GM23338 (cell line): Measurements from ENCODE around the gene BABAM1. TPM values are rescaled to one million over a fixed set of nuclear protein-coding genes. Genes with fewer than 3 reads are reported as not detected.

Experiments
- ATAC-seq: fragments of 200-7000 bp; cut with Tn5 transposase; 3 replicates; pipeline ENCODE4 v1.9.1; 2020
- DNase-seq: peaks from one replicate; pipeline ENCODE4 v3.0.0-alpha.2; 2015; ENCODE audit warnings: low spot score
- H2AFZ ChIP-seq: fragments of 200-600 bp; sonication (generic); 2 replicates; pipeline ENCODE4 v1.8.0; 2016; ENCODE audit warnings: antibody characterized with exemption, mild to moderate bottlenecking, moderate library complexity
- H3F3A ChIP-seq: fragments of 200-600 bp; sonication (generic); replicated peaks from 2 replicates; pipeline ENCODE4 v1.8.0; 2017; ENCODE audit warnings: antibody characterized with exemption, mixed run types, low read depth
- H3K27ac ChIP-seq: fragments of 200-600 bp; sonication (generic); 2 replicates; pipeline ENCODE4 v1.6.1; 2016; ENCODE audit warnings: low read depth
- H3K27me3 ChIP-seq: fragments of 200-600 bp; sonication (generic); 2 replicates; pipeline ENCODE4 v1.8.0; 2016; ENCODE audit warnings: mild to moderate bottlenecking, mixed run types, moderate library complexity; ENCODE audit not compliant: insufficient read depth
- H3K36me3 ChIP-seq: fragments of 200-600 bp; sonication (generic); 2 replicates; pipeline ENCODE4 v1.8.0; 2016; ENCODE audit warnings: mild to moderate bottlenecking; ENCODE audit not compliant: insufficient read depth
- H3K4me1 ChIP-seq: fragments of 200-600 bp; sonication (generic); 2 replicates; pipeline ENCODE4 v1.8.0; 2016; ENCODE audit warnings: mild to moderate bottlenecking, moderate library complexity; ENCODE audit not compliant: insufficient read depth
- H3K4me2 ChIP-seq: fragments of 200-600 bp; sonication (generic); 2 replicates; pipeline ENCODE4 v1.7.1; 2017; ENCODE audit warnings: mixed run types
- H3K4me3 ChIP-seq: fragments of 200-600 bp; sonication (generic); 2 replicates; pipeline ENCODE4 v1.6.1; 2016; ENCODE audit warnings: mixed run types
- H3K79me2 ChIP-seq: fragments of 200-600 bp; sonication (generic); replicated peaks from 2 replicates; pipeline ENCODE4 v1.8.0; 2017; ENCODE audit warnings: mild to moderate bottlenecking; ENCODE audit not compliant: insufficient read depth
- H3K9me2 ChIP-seq: fragments of 200-600 bp; sonication (generic); 2 replicates; pipeline ENCODE4 v1.8.0; 2017; ENCODE audit not compliant: insufficient read depth
- H4K20me1 ChIP-seq: fragments of 200-600 bp; sonication (generic); replicated peaks from 2 replicates; pipeline ENCODE4 v1.8.0; 2017; ENCODE audit warnings: mild to moderate bottlenecking; ENCODE audit not compliant: insufficient read depth
- H3K27ac Mint-ChIP-seq: 2 replicates; pipeline ENCODE4 v1.8.0; 2020; ENCODE audit warnings: inconsistent platforms, mild to moderate bottlenecking, moderate library complexity, mixed read lengths
- H3K27me3 Mint-ChIP-seq: 3 replicates; pipeline ENCODE4 v1.8.0; 2022; ENCODE audit warnings: low read depth, mild to moderate bottlenecking, moderate library complexity, mixed read lengths, inconsistent platforms; ENCODE audit not compliant: insufficient read depth, poor library complexity
- H3K36me3 Mint-ChIP-seq: 3 replicates; pipeline ENCODE4 v1.8.0; 2021; ENCODE audit warnings: low read depth, mild to moderate bottlenecking, inconsistent platforms, moderate library complexity, mixed read lengths
- H3K4me1 Mint-ChIP-seq: 3 replicates; pipeline ENCODE4 v1.8.0; 2020; ENCODE audit warnings: mild to moderate bottlenecking, inconsistent platforms, mixed read lengths
- H3K4me3 Mint-ChIP-seq: 3 replicates; pipeline ENCODE4 v1.8.0; 2021; ENCODE audit warnings: moderate library complexity, mild to moderate bottlenecking, inconsistent platforms, mixed read lengths
- H3K9me3 Mint-ChIP-seq: 3 replicates; pipeline ENCODE4 v1.8.0; 2020; ENCODE audit warnings: moderate library complexity, mild to moderate bottlenecking, inconsistent platforms, mixed read lengths
- CREB1 ChIP-seq: fragments of 250-450 bp; sonication (Bioruptor Pico); IDR thresholded peaks from 2 replicates; pipeline ENCODE4 v1.5.0; 2020; ENCODE audit warnings: low read depth, mild to moderate bottlenecking, moderate library complexity
- EZH2 ChIP-seq: fragments of 200-600 bp; sonication (generic); IDR thresholded peaks from one replicate; pipeline ENCODE4 v1.8.0; 2017; ENCODE audit warnings: antibody characterized with exemption, mild to moderate bottlenecking, low read depth; ENCODE audit not compliant: unreplicated experiment
- EZH2phosphoT487 ChIP-seq: fragments of 200-600 bp; sonication (generic); IDR thresholded peaks from one replicate; pipeline ENCODE4 v1.8.1; 2018; ENCODE audit warnings: antibody characterized with exemption; ENCODE audit not compliant: unreplicated experiment
- JUNB ChIP-seq: IDR thresholded peaks from one replicate; pipeline ENCODE4 v1.6.1; 2016; ENCODE audit warnings: antibody characterized with exemption; ENCODE audit not compliant: unreplicated experiment
- NANOG ChIP-seq: IDR thresholded peaks from 2 replicates; pipeline ENCODE4 v1.6.1; 2016; ENCODE audit warnings: antibody characterized with exemption, borderline replicate concordance
- POLR2AphosphoS5 ChIP-seq: IDR thresholded peaks from 2 replicates; pipeline ENCODE4 v1.6.1; 2016; ENCODE audit warnings: antibody characterized with exemption, low read depth
- STAT1 ChIP-seq: IDR thresholded peaks from one replicate; pipeline ENCODE4 v1.6.1; 2016; ENCODE audit warnings: antibody characterized with exemption; ENCODE audit not compliant: unreplicated experiment
- ZNF114 ChIP-seq: fragments of 250-450 bp; sonication (Bioruptor Pico); IDR thresholded peaks from 2 replicates; pipeline ENCODE4 v1.5.0; 2020; ENCODE audit warnings: mild to moderate bottlenecking, moderate library complexity
- ZNF331 ChIP-seq: fragments of 250-450 bp; sonication (Bioruptor Pico); IDR thresholded peaks from 2 replicates; pipeline ENCODE4 v1.5.0; 2020; ENCODE audit warnings: low read depth, mild to moderate bottlenecking, moderate library complexity
- polyA plus RNA-seq: library from polyadenylated mRNA; unstranded; fragments of >200 nt; fragmentation: Nextera tagmentation; extraction: Ambion mirVana; gene quantifications from 2 replicates; pipeline ENCODE4 v1.2.1, GENCODE V29; 2016
- total RNA-seq: library from RNA; depleted of rRNA; stranded (reverse); fragments of >200 nt; shearing (Covaris generic); gene quantifications from 2 replicates; pipeline ENCODE4 v1.2.3, GENCODE V29; 2014
- TF ChIP-seq, protein P1 (sequence below): fragments of 250-450 bp; sonication (Bioruptor Pico); IDR thresholded peaks from 2 replicates; pipeline ENCODE4 v1.5.0; 2020; ENCODE audit warnings: mild to moderate bottlenecking, moderate library complexity
- TF ChIP-seq, protein P2 (sequence below): IDR thresholded peaks from 2 replicates; pipeline ENCODE4 v1.6.1; 2016; ENCODE audit warnings: antibody characterized with exemption
- TF ChIP-seq, protein P3 (sequence below), 2 experiments: fragments of 200-600 bp in 1 of 2; sonication (generic) in 1 of 2; conservative IDR thresholded peaks; 2 replicates each; pipeline versions ENCODE4 v1.5.1 to v1.6.1; 2016 to 2017; ENCODE audit warnings: antibody characterized with exemption in 2 of 2, low read depth in 2 of 2, mild to moderate bottlenecking in 2 of 2, moderate library complexity in 1 of 2
- TF ChIP-seq, protein P4 (sequence below): IDR thresholded peaks from one replicate; pipeline ENCODE4 v1.6.1; 2018; ENCODE audit warnings: antibody characterized with exemption; ENCODE audit not compliant: unreplicated experiment

BABAM1 gene
- total and polyA plus RNA-seq, 2 experiments from 2014 or later, result 78.1 to 95.0 TPM

DNA sequence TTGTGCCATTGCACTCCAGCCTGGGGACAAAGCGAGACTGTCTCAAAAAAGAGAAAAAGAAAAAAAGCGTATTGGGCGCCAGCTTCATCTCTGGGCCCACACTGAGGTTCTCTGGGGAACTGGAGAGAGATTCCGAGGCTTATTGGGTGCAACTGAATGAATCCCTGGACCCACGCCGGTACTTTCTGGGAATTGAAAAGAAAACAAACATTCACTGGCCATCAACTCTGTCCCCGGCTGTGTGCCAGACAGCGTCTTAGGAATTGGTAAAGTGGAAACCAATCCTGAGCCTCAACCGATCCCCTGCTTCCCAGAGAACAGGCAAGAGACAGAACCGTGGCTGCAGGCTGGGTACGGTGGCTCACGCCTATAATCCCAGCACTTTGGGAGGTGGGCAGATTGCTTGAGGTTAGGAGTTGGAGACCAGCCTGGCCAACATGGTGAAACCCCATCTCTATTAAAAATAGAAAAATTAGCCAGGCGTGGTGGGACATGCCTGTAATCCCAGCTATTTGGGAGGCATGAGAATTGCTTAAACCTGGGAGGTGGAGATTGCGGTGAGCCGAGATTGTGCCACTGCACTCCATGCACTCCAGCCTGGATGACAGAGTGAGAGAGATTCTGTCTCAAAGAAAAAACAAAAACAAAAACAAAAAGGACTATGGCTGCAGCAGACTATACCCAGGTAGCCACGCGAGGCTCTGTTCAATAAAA is 58.8 kb downstream of the BABAM1 start:
- H3F3A ChIP-seq, result peaks cover 33% of the 10 kb centered on the region
- peaks cover 25% of the 10 kb centered on the region for H3K4me1 ChIP-seq
- H3K27me3 Mint-ChIP-seq, result peaks cover 13% of the 10 kb centered on the region
- H3K36me3 Mint-ChIP-seq, result peaks cover 20% of the 10 kb centered on the region
- 0 out of 2 replicates have a peak overlapping the region, but pooled peaks have one; percentile 37 for H3K27ac ChIP-seq
- no peak overlapping the region for H2AFZ ChIP-seq
- H3K4me3 ChIP-seq, result no peak overlapping the region
- no peaks in the 10 kb centered on the region; the same call in 2 of the 3 replicates for H3K9me3 Mint-ChIP-seq
- no peaks in the 10 kb centered on the region for H3K79me2 ChIP-seq
- H3K4me3 Mint-ChIP-seq, result peak overlapping the region; percentile 90; the same call in 2 of the 3 replicates
- peaks cover 9% of the 10 kb centered on the region; the same call in 1 of the 2 replicates for H3K27me3 ChIP-seq
- no peak for ATAC-seq
- H3K4me1 Mint-ChIP-seq, result peaks cover 28% of the 10 kb centered on the region
- DNase-seq, result no peak
- H3K36me3 ChIP-seq, result no peaks in the 10 kb centered on the region
- H3K27ac Mint-ChIP-seq, result no peak overlapping the region; the same call in 1 of the 2 replicates
- no peak overlapping the region for H3K4me2 ChIP-seq
- no peaks in the 10 kb centered on the region for H3K9me2 ChIP-seq
- TF ChIP-seq EZH2, result no peak
- no peak for TF ChIP-seq ZNF331 (CRISPR knock-in tag)
- TF ChIP-seq ZNF114 (CRISPR knock-in tag), result no peak
- TF ChIP-seq CREB1, result no peak
- no peak for TF ChIP-seq STAT1
- TF ChIP-seq, protein P1, sequence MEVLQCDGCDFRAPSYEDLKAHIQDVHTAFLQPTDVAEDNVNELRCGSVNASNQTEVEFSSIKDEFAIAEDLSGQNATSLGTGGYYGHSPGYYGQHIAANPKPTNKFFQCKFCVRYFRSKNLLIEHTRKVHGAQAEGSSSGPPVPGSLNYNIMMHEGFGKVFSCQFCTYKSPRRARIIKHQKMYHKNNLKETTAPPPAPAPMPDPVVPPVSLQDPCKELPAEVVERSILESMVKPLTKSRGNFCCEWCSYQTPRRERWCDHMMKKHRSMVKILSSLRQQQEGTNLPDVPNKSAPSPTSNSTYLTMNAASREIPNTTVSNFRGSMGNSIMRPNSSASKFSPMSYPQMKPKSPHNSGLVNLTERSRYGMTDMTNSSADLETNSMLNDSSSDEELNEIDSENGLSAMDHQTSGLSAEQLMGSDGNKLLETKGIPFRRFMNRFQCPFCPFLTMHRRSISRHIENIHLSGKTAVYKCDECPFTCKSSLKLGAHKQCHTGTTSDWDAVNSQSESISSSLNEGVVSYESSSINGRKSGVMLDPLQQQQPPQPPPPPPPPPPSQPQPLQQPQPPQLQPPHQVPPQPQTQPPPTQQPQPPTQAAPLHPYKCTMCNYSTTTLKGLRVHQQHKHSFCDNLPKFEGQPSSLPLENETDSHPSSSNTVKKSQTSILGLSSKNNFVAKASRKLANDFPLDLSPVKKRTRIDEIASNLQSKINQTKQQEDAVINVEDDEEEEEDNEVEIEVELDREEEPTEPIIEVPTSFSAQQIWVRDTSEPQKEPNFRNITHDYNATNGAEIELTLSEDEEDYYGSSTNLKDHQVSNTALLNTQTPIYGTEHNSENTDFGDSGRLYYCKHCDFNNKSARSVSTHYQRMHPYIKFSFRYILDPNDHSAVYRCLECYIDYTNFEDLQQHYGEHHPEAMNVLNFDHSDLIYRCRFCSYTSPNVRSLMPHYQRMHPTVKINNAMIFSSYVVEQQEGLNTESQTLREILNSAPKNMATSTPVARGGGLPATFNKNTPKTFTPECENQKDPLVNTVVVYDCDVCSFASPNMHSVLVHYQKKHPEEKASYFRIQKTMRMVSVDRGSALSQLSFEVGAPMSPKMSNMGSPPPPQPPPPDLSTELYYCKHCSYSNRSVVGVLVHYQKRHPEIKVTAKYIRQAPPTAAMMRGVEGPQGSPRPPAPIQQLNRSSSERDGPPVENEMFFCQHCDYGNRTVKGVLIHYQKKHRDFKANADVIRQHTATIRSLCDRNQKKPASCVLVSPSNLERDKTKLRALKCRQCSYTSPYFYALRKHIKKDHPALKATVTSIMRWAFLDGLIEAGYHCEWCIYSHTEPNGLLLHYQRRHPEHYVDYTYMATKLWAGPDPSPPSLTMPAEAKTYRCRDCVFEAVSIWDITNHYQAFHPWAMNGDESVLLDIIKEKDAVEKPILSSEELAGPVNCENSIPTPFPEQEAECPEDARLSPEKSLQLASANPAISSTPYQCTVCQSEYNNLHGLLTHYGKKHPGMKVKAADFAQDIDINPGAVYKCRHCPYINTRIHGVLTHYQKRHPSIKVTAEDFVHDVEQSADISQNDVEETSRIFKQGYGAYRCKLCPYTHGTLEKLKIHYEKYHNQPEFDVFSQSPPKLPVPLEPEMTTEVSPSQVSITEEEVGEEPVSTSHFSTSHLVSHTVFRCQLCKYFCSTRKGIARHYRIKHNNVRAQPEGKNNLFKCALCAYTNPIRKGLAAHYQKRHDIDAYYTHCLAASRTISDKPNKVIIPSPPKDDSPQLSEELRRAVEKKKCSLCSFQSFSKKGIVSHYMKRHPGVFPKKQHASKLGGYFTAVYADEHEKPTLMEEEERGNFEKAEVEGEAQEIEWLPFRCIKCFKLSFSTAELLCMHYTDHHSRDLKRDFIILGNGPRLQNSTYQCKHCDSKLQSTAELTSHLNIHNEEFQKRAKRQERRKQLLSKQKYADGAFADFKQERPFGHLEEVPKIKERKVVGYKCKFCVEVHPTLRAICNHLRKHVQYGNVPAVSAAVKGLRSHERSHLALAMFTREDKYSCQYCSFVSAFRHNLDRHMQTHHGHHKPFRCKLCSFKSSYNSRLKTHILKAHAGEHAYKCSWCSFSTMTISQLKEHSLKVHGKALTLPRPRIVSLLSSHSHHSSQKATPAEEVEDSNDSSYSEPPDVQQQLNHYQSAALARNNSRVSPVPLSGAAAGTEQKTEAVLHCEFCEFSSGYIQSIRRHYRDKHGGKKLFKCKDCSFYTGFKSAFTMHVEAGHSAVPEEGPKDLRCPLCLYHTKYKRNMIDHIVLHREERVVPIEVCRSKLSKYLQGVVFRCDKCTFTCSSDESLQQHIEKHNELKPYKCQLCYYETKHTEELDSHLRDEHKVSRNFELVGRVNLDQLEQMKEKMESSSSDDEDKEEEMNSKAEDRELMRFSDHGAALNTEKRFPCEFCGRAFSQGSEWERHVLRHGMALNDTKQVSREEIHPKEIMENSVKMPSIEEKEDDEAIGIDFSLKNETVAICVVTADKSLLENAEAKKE (CRISPR knock-in tag), result no peak
- TF ChIP-seq, protein P2, sequence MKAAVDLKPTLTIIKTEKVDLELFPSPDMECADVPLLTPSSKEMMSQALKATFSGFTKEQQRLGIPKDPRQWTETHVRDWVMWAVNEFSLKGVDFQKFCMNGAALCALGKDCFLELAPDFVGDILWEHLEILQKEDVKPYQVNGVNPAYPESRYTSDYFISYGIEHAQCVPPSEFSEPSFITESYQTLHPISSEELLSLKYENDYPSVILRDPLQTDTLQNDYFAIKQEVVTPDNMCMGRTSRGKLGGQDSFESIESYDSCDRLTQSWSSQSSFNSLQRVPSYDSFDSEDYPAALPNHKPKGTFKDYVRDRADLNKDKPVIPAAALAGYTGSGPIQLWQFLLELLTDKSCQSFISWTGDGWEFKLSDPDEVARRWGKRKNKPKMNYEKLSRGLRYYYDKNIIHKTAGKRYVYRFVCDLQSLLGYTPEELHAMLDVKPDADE, result no peak
- TF ChIP-seq EZH2phosphoT487, result no peak
- no peak for TF ChIP-seq NANOG
- TF ChIP-seq, protein P3, sequence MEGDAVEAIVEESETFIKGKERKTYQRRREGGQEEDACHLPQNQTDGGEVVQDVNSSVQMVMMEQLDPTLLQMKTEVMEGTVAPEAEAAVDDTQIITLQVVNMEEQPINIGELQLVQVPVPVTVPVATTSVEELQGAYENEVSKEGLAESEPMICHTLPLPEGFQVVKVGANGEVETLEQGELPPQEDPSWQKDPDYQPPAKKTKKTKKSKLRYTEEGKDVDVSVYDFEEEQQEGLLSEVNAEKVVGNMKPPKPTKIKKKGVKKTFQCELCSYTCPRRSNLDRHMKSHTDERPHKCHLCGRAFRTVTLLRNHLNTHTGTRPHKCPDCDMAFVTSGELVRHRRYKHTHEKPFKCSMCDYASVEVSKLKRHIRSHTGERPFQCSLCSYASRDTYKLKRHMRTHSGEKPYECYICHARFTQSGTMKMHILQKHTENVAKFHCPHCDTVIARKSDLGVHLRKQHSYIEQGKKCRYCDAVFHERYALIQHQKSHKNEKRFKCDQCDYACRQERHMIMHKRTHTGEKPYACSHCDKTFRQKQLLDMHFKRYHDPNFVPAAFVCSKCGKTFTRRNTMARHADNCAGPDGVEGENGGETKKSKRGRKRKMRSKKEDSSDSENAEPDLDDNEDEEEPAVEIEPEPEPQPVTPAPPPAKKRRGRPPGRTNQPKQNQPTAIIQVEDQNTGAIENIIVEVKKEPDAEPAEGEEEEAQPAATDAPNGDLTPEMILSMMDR (conservative IDR thresholded peaks at IDR 0.05; ENCODE audit: low read depth in 2 of 2), result no peak
- TF ChIP-seq, protein P4, sequence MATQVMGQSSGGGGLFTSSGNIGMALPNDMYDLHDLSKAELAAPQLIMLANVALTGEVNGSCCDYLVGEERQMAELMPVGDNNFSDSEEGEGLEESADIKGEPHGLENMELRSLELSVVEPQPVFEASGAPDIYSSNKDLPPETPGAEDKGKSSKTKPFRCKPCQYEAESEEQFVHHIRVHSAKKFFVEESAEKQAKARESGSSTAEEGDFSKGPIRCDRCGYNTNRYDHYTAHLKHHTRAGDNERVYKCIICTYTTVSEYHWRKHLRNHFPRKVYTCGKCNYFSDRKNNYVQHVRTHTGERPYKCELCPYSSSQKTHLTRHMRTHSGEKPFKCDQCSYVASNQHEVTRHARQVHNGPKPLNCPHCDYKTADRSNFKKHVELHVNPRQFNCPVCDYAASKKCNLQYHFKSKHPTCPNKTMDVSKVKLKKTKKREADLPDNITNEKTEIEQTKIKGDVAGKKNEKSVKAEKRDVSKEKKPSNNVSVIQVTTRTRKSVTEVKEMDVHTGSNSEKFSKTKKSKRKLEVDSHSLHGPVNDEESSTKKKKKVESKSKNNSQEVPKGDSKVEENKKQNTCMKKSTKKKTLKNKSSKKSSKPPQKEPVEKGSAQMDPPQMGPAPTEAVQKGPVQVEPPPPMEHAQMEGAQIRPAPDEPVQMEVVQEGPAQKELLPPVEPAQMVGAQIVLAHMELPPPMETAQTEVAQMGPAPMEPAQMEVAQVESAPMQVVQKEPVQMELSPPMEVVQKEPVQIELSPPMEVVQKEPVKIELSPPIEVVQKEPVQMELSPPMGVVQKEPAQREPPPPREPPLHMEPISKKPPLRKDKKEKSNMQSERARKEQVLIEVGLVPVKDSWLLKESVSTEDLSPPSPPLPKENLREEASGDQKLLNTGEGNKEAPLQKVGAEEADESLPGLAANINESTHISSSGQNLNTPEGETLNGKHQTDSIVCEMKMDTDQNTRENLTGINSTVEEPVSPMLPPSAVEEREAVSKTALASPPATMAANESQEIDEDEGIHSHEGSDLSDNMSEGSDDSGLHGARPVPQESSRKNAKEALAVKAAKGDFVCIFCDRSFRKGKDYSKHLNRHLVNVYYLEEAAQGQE, result no peak
- TF ChIP-seq POLR2AphosphoS5, result no peak
- no peak for TF ChIP-seq JUNB
- H4K20me1 ChIP-seq, result no peaks in the 10 kb centered on the region; the same call in 1 of the 2 replicates
